ENCODE data around the gene LRIG1.
A peak's percentile ranks its signal among the peaks of the same experiment; 100 is the strongest.

The LRIG1 gene

GRCh38 chr3:66365080-66365479 is 135.7 kb downstream of the LRIG1 start:
- TF ChIP-seq CTCF (IDR thresholded peaks at IDR 0.05; ENCODE audit: low read depth, low read length) = no peak
- in situ Hi-C loops (cut with HindIII; ENCODE audit: low sequenced_read_pairs) = no loop called here
- no peak for DNase-seq (ENCODE audit: low read depth, low spot score)
- H3K4me3 ChIP-seq (ENCODE audit: low read depth, low read length) = no peak overlapping the region

DNA sequence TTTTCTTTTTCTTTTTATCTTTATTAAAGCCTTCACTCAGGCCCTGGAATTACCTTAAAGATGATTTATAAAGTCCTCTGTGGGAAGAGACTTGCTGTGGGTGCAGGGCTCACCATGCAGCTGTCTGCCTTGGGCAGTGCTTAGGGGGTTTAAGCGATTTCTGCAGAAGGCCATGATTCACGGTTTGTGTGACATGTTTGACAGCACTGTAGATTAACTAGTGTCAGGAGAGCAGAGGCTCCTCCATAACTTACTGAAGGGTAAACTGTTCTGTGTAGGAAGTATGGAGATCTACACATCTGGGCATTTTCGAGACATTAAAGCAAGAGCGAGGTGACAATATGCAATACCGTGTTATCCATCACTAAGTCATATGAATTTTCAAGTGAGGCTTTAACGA is 137.7 kb downstream of the LRIG1 start:
- in situ Hi-C loops (cut with HindIII; ENCODE audit: low sequenced_read_pairs) = no loop called here
- no peak overlapping the region for H3K4me3 ChIP-seq (ENCODE audit: low read depth, low read length)
- DNase-seq (ENCODE audit: low read depth, low spot score) = no peak
- no peak for TF ChIP-seq CTCF (IDR thresholded peaks at IDR 0.05; ENCODE audit: low read depth, low read length)

GRCh38 chr3:66362541-66362941 is 138.3 kb downstream of the LRIG1 start:
- in situ Hi-C loops (cut with HindIII; ENCODE audit: low sequenced_read_pairs) = no loop called here
- TF ChIP-seq CTCF (IDR thresholded peaks at IDR 0.05; ENCODE audit: low read depth, low read length) = no peak
- DNase-seq (ENCODE audit: low read depth, low spot score) = peak; percentile 69
- H3K4me3 ChIP-seq (ENCODE audit: low read depth, low read length) = no peak overlapping the region

DNA sequence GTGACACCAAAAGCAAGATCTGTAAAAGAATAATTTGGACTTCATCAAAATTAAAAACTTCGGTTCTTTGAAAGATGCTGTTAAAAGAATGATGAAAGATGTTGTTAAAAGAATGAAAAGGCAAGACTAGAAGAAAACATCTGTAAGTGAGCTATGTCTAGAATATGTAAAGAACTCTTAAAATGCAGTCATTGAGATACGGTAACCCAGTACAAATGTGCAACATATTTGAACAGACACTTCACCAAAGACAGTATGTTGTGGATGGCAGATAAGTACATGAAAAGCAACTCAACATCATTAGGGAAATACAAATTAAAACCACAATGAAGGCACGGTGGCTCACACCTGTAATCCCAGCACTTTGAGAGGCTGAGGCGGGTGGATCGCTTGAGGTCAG is 139.5 kb downstream of the LRIG1 start:
- in situ Hi-C loops (cut with HindIII; ENCODE audit: low sequenced_read_pairs) = no loop called here
- no peak for TF ChIP-seq CTCF (IDR thresholded peaks at IDR 0.05; ENCODE audit: low read depth, low read length)
- no peak for DNase-seq (ENCODE audit: low read depth, low spot score)
- no peak overlapping the region for H3K4me3 ChIP-seq (ENCODE audit: low read depth, low read length)

DNA sequence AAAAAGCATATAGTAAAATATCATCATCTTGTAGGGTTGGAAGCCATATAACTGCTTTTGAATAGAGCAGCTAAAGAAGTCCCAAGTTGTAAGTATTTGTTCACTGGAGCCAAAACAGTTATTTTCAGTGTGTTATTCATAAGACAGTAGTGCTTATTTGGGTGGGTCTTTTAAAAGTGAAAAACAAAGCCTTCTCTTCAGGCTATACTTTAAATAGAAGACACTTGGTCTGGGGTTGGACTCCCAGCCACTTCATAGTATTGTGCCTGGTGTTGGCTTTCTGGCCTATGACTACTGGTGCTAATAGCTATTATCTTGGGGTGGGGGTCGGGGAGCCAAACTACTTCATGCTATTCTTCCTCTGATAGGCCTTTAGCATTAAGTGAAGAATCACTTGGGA is 144.8 kb downstream of the LRIG1 start:
- no peak overlapping the region for H3K4me3 ChIP-seq (ENCODE audit: low read depth, low read length)
- no peak for TF ChIP-seq CTCF (IDR thresholded peaks at IDR 0.05; ENCODE audit: low read depth, low read length)
- DNase-seq (ENCODE audit: low read depth, low spot score) = no peak
- in situ Hi-C loops (cut with HindIII; ENCODE audit: low sequenced_read_pairs) = no loop called here

- no peak overlapping the region for H3K4me3 ChIP-seq (ENCODE audit: low read depth, low read length)
- no peak for DNase-seq (ENCODE audit: low read depth, low spot score)
- TF ChIP-seq CTCF (IDR thresholded peaks at IDR 0.05; ENCODE audit: low read depth, low read length) = no peak
- in situ Hi-C loops (cut with HindIII; ENCODE audit: low sequenced_read_pairs) = no loop called here
Measured at GRCh38 chr3:66355394-66355793, 145.4 kb downstream of the LRIG1 start.

DNA sequence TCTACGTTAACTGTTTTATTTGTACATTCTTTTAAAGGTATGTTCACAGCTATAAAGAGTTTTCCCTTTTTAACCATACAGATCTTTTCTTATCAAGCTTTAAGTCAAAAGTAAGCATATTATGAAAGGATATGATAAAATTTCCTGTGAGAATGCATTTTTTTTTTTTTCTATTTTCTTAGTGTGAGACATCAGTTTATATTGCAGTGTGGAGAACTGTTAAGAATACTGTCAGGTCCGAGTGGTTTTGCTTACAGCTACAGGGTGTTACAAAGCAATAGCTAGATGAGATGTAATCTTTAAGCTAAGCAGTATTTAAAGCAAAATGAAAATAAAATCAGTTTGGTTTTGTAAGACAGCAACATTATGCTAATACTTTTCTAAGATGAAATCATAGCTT is 146.8 kb downstream of the LRIG1 start:
- no peak for TF ChIP-seq CTCF (IDR thresholded peaks at IDR 0.05; ENCODE audit: low read depth, low read length)
- no peak for DNase-seq (ENCODE audit: low read depth, low spot score)
- in situ Hi-C loops (cut with HindIII; ENCODE audit: low sequenced_read_pairs) = no loop called here
- H3K4me3 ChIP-seq (ENCODE audit: low read depth, low read length) = no peak overlapping the region

Data from astrocyte of the spinal cord (primary cell).